IMR-90 (cell line): ENCODE measurements around the gene MX1.

Experiments
- CEBPB ChIP-seq: IDR thresholded peaks from 2 replicates; pipeline ENCODE4 v1.6.1; 2012; ENCODE audit warnings: low read depth, low read length, improper control_type of control experiment
- CTCF ChIP-seq: conservative IDR thresholded peaks from 2 replicates; pipeline ENCODE4 v1.5.1; 2012; ENCODE audit warnings: mild to moderate bottlenecking, low read depth, low read length, improper control_type of control experiment
- POLR2A ChIP-seq: IDR thresholded peaks from 2 replicates; pipeline ENCODE4 v1.6.1; 2012; ENCODE audit warnings: mild to moderate bottlenecking, low read depth, low read length
- RAD21 ChIP-seq: IDR thresholded peaks from 2 replicates; pipeline ENCODE4 v1.6.1; 2012; ENCODE audit warnings: low read length, improper control_type of control experiment
- RFX5 ChIP-seq: IDR thresholded peaks from 2 replicates; pipeline ENCODE4 v1.8.0; 2012; ENCODE audit warnings: low read depth, mild to moderate bottlenecking, low read length, moderate library complexity
- USF2 ChIP-seq: fragments of 150-350 bp; IDR thresholded peaks from 2 replicates; pipeline ENCODE4 v1.6.1; 2017; ENCODE audit warnings: mild to moderate bottlenecking, antibody characterized with exemption, low read length, low read depth

- TF ChIP-seq CEBPB (no peak), CTCF (no peak), POLR2A (no peak), USF2 (no peak), RAD21 (no peak), RFX5 (no peak)
These were observed 20.7 kb upstream of the MX1 start for GRCh38 chr21:41405321-41405720.
